Gastrocnemius medialis (tissue), 4 donors: ENCODE data around the gene CCDC188.

Experiments used
- POLR2A ChIP-seq, 2 donors: fragments of 450-650 bp; IDR thresholded peaks; one replicate each; pipeline ENCODE4 v1.6.1; 2017; ENCODE audit warnings: antibody characterized with exemption in 2 of 2, mild to moderate bottlenecking in 2 of 2, moderate library complexity in 2 of 2
- TF ChIP-seq, protein P1 (sequence below), 5 experiments: fragments of 450-650 bp in 3 of 5; fragments of 200-600 bp in 2 of 5; sonication (generic) in 2 of 5; IDR thresholded peaks in 4 of 5; conservative IDR thresholded peaks in 1 of 5; 1 replicate in 4 of 5; 2 replicates in 1 of 5; pipeline ENCODE4 v1.5.1; 2016 to 2019; ENCODE audit warnings: antibody characterized with exemption in 5 of 5, mild to moderate bottlenecking in 3 of 5, moderate library complexity in 3 of 5

DNA sequence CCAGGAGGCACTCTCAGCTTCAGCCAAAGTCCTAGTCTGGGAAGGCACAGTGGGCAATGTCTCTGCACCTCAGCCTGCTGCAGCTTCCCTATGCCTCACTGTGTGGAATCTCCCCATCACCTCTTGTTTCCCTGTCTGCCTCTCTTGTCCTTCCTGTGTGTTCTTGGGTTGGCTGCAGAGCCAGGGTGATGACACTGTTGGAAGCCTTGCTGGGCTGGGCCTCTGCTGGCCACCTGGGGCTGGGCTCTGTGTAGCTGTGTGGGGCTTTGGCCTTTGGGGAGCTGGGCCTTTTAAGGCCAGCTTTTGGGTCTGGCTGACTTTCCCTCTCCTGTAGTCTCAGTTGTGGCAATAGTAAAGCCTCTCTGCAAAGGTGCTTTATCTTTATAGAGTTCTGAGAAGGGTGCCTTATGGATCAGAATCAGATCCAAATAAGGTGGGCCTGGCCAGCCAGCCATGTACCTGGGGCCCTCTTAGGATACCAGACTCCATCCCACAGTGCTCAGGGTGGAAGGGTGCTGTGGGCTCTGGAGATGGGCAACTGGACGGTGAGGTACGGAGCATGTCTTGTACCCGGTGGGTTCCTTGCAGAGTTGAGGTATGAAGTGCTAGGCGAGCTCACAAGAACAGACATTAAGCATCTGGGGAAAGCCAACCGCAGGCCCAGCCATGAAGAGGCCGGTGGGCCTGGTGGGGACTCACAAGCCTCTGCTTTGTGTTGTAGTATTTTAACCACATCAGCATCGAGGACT is 45.2 kb downstream of the CCDC188 start:
- TF ChIP-seq, protein P1, sequence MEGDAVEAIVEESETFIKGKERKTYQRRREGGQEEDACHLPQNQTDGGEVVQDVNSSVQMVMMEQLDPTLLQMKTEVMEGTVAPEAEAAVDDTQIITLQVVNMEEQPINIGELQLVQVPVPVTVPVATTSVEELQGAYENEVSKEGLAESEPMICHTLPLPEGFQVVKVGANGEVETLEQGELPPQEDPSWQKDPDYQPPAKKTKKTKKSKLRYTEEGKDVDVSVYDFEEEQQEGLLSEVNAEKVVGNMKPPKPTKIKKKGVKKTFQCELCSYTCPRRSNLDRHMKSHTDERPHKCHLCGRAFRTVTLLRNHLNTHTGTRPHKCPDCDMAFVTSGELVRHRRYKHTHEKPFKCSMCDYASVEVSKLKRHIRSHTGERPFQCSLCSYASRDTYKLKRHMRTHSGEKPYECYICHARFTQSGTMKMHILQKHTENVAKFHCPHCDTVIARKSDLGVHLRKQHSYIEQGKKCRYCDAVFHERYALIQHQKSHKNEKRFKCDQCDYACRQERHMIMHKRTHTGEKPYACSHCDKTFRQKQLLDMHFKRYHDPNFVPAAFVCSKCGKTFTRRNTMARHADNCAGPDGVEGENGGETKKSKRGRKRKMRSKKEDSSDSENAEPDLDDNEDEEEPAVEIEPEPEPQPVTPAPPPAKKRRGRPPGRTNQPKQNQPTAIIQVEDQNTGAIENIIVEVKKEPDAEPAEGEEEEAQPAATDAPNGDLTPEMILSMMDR (IDR thresholded peaks at IDR 0.05 in 4 of 5, conservative IDR thresholded peaks at IDR 0.05 in 1 of 5), result no peak
- TF ChIP-seq POLR2A (IDR thresholded peaks at IDR 0.05), result no peak
